ENCODE results near the gene BCORL1.

BCORL1 gene

GRCh38 chrX:129963729-129964128, 18.7 kb upstream of the BCORL1 start:
- H3K27ac ChIP-seq = no peak overlapping the region
- TF ChIP-seq CTCF (IDR thresholded peaks at IDR 0.05) (no peak), ZFX (IDR thresholded peaks at IDR 0.05; ENCODE audit: borderline replicate concordance) (no peak)

GRCh38 chrX:129965166-129965565, 17.3 kb upstream of the BCORL1 start:
- H3K27ac ChIP-seq = no peak overlapping the region
- TF ChIP-seq ZFX (IDR thresholded peaks at IDR 0.05; ENCODE audit: borderline replicate concordance) (no peak), CTCF (IDR thresholded peaks at IDR 0.05) (no peak)

GRCh38 chrX:129968968-129969367, 13.5 kb upstream of the BCORL1 start:
- no peak overlapping the region for H3K27ac ChIP-seq
- TF ChIP-seq ZFX (IDR thresholded peaks at IDR 0.05; ENCODE audit: borderline replicate concordance) = no peak
- TF ChIP-seq CTCF (IDR thresholded peaks at IDR 0.05) = no peak

- TF ChIP-seq ZFX (IDR thresholded peaks at IDR 0.05; ENCODE audit: borderline replicate concordance) (no peak), CTCF (IDR thresholded peaks at IDR 0.05) (no peak)
- H3K27ac ChIP-seq = no peak overlapping the region
Measured at GRCh38 chrX:129976441-129976840, 6.0 kb upstream of the BCORL1 start.

- H3K27ac ChIP-seq = 0 out of 2 replicates have a peak overlapping the region, but pooled peaks have one; percentile 5
- TF ChIP-seq CTCF (IDR thresholded peaks at IDR 0.05) (no peak), ZFX (IDR thresholded peaks at IDR 0.05; ENCODE audit: borderline replicate concordance) (no peak)
Measured at GRCh38 chrX:129979207-129979920, 3.1 kb upstream of the BCORL1 start.

GRCh38 chrX:129980001-129980401, 2.4 kb upstream of the BCORL1 start:
- H3K27ac ChIP-seq = no peak overlapping the region
- no peak for TF ChIP-seq ZFX (IDR thresholded peaks at IDR 0.05; ENCODE audit: borderline replicate concordance)
- no peak for TF ChIP-seq CTCF (IDR thresholded peaks at IDR 0.05)

GRCh38 chrX:129980540-129981199, 1.8 kb upstream of the BCORL1 start:
- TF ChIP-seq CTCF (IDR thresholded peaks at IDR 0.05) = no peak
- H3K27ac ChIP-seq = no peak overlapping the region

Measured in 22Rv1 (cell line).